Thyroid gland (tissue), 4 donors: ENCODE results near the gene CYP26B1. TPM values are rescaled to one million over a fixed set of nuclear protein-coding genes. Genes with fewer than 3 reads are reported as not detected.
"Not testable (repeated sequence)": the region's sequence is repeated elsewhere in the genome, so short reads cannot be mapped to it uniquely, and the experiment has no call there.

Source experiments
- DNase-seq, 2 donors: peaks; one replicate each; pipeline ENCODE4 v3.0.0-alpha.2; 2019
- H3K27ac ChIP-seq, 3 donors: fragments of 200-600 bp; sonication (generic); 1 replicate in 2 of 3; 2 replicates in 1 of 3; pipeline ENCODE4 v1.5.1; 2016 to 2019; ENCODE audit warnings: mild to moderate bottlenecking in 1 of 3, moderate library complexity in 1 of 3
- H3K27me3 ChIP-seq: fragments of 200-600 bp; sonication (generic); one replicate; pipeline ENCODE4 v1.5.1; 2019
- H3K36me3 ChIP-seq, 2 donors: fragments of 200-600 bp; sonication (generic); one replicate each; pipeline ENCODE4 v1.5.1; 2016 to 2019
- H3K4me1 ChIP-seq, 2 donors: fragments of 200-600 bp; sonication (generic); one replicate each; pipeline ENCODE4 v1.5.1; 2017 to 2019
- H3K4me3 ChIP-seq, 3 donors: fragments of 200-600 bp; sonication (generic); replicated peaks in 1 of 3; 1 replicate in 2 of 3; 2 replicates in 1 of 3; pipeline ENCODE4 v1.5.1; 2016; ENCODE audit warnings: mild to moderate bottlenecking in 1 of 3
- H3K9me3 ChIP-seq: fragments of 200-600 bp; sonication (generic); one replicate; pipeline ENCODE4 v1.5.1; 2017
- CTCF ChIP-seq, 6 experiments: fragments of 200-600 bp in 3 of 6; fragments of 450-650 bp in 3 of 6; sonication (generic) in 3 of 6; IDR thresholded peaks; one replicate each; pipeline ENCODE4 v1.5.1; 2016 to 2019; ENCODE audit warnings: antibody characterized with exemption in 6 of 6, mild to moderate bottlenecking in 2 of 6, inconsistent platforms in 1 of 6, moderate library complexity in 1 of 6
- POLR2A ChIP-seq, 2 donors: fragments of 450-650 bp; IDR thresholded peaks; one replicate each; pipeline ENCODE4 v1.6.1; 2017; ENCODE audit warnings: antibody characterized with exemption in 2 of 2, mild to moderate bottlenecking in 2 of 2, moderate library complexity in 1 of 2
- WGBS, 2 donors: methylation state at CpG; one replicate each; pipeline ENCODE4 v1.1.5; 2017; 5-methylcytosine and 5-hydroxymethylcytosine counted together
- intact Hi-C: fragments of 100-400 bp; cut with DNase I; formaldehyde crosslinking; loops from one replicate; pipeline ENCODE4 v1.15.1; 2023
- total RNA-seq, 4 donors: library from RNA; depleted of rRNA; stranded (reverse); fragments of >200 nt; gene quantifications; one replicate each; pipeline ENCODE4 v1.2.3, GENCODE V29; 2016

Gene CYP26B1
- total RNA-seq, 4 donors from 2014 or later: 11.8 to 24.2 (median 16.3) TPM

GRCh38 chr2:72089537-72089936 is 58.1 kb downstream of the CYP26B1 start:
- 86 to 87% methylated on average over 13 of the region's 13 CpGs for WGBS, 2 donors
- intact Hi-C loops: no loop called here

DNA sequence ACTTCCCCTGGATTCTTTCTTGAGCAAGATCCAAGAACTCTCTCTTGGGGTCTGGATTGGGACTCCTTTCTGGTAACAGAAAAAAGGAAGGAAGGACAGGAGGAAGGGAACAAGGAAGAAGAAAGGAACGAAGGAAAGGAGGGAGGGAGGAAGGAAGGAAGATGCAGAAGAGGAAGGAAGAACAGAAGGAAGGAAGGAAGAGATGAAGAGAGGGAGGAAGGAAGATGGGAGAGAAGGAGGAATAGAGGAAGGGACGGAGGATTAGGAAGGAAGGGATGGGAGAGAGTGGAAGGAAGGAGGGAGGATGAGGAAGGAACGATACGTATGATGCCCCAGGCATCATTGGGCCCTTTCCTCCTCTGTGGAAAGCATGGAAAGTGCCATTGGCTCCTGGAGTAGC is 58.6 kb downstream of the CYP26B1 start:
- TF ChIP-seq CTCF (IDR thresholded peaks at IDR 0.05) (no peak), POLR2A (IDR thresholded peaks at IDR 0.05) (no peak)
- Histone ChIP-seq H3K4me3 (no peak overlapping the region), H3K9me3 (no peaks in the 10 kb centered on the region), H3K4me1 (no peaks in the 10 kb centered on the region), H3K27ac (no peak overlapping the region), H3K36me3 (no peaks in the 10 kb centered on the region), H3K27me3 (no peaks in the 10 kb centered on the region)
- intact Hi-C loops: no loop called here
- no peak for DNase-seq
- WGBS, 2 donors: 89 to 90% methylated on average over 4 of the region's 4 CpGs

More at GRCh38 chr2:72089537-72089936, 58.1 kb downstream of the CYP26B1 start:
- H3K4me1 ChIP-seq: no peaks in the 10 kb centered on the region
- no peaks in the 10 kb centered on the region for H3K9me3 ChIP-seq
- H3K27me3 ChIP-seq: no peaks in the 10 kb centered on the region
- no peak for DNase-seq
- H3K4me3 ChIP-seq: no peak overlapping the region
- TF ChIP-seq POLR2A (IDR thresholded peaks at IDR 0.05) (no peak), CTCF (IDR thresholded peaks at IDR 0.05) (no peak)
- no peak overlapping the region for H3K27ac ChIP-seq
- no peaks in the 10 kb centered on the region for H3K36me3 ChIP-seq

DNA sequence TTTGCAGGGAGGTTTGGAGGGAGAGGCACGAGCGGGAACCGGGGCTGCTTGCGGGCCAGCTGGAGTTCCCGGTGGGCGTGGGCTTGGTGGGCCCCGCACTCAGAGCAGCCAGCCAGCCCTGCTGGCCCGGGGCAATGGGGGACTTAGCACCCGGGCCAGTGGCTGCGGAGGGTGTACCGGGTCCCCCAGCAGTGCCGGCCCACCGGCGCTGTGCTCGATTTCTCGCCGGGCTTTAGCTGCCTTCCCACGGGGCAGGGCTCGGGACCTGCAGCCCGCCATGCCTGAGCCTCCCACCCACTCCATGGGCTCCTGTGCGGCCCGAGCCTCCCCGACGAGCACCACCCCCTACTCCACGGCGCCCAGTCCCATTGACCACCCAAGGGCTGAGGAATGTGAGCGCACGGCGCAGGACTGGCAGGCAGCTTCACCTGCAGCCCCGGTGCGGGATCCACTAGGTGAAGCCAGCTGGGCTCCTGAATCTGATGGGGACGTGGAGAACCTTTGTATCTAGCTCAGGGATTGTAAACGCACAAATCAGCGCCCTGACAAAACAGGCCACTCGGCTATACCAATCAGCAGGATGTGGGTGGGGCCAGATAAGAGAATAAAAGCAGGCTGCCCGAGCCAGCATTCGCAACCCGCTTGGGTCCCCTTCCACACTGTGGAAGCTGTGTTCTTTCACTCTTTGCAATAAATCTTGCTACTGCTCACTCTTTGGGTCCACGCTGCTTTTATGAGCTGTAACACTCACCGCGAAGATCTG is 60.6 kb downstream of the CYP26B1 start:
- H3K27ac ChIP-seq, H3K4me1 ChIP-seq, intact Hi-C loops, H3K27me3 ChIP-seq, H3K4me3 ChIP-seq, DNase-seq, H3K9me3 ChIP-seq, H3K36me3 ChIP-seq: not testable (repeated sequence)
- 92 to 94% methylated on average over 29 to 36 of the region's 41 CpGs for WGBS, 2 donors

DNA sequence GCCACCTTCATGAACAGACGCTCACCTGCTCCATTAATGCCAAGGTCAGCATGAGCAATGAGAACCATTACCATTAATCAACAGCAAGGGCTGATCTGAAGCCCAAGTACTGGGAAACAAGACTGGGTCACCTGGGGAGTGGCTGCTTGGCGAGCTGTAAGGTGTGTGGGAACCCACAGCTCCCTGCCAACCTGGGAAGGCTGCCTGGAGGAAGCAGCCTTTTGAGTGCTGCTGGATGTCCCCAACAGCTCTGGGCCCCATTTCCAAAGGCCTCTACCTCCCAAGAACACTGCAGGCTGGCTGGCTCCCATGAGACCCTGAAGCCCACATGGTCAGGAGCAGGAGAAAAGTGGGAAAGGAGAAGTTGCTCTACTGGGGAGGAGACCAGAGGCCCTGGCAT is 62.1 kb downstream of the CYP26B1 start:
- no peaks in the 10 kb centered on the region for H3K9me3 ChIP-seq
- WGBS, 2 donors: 92 to 96% methylated on average over 2 of the region's 2 CpGs

GRCh38 chr2:72085036-72085435 is 62.6 kb downstream of the CYP26B1 start:
- Histone ChIP-seq H3K4me3 (no peak overlapping the region), H3K27me3 (no peaks in the 10 kb centered on the region), H3K4me1 (no peaks in the 10 kb centered on the region), H3K36me3 (no peaks in the 10 kb centered on the region), H3K27ac (no peak overlapping the region), H3K9me3 (no peaks in the 10 kb centered on the region)
- DNase-seq: no peak
- 91 to 96% methylated on average over 7 to 10 of the region's 10 CpGs for WGBS, 2 donors
- intact Hi-C loops: no loop called here
- TF ChIP-seq CTCF (IDR thresholded peaks at IDR 0.05) (no peak), POLR2A (IDR thresholded peaks at IDR 0.05) (no peak)

More for the DNA sequence above, 62.1 kb downstream of the CYP26B1 start:
- intact Hi-C loops: no loop called here
- Histone ChIP-seq H3K27me3 (no peaks in the 10 kb centered on the region), H3K27ac (no peak overlapping the region), H3K4me1 (no peaks in the 10 kb centered on the region), H3K4me3 (no peak overlapping the region), H3K36me3 (no peaks in the 10 kb centered on the region)
- TF ChIP-seq CTCF (IDR thresholded peaks at IDR 0.05): no peak
- TF ChIP-seq POLR2A (IDR thresholded peaks at IDR 0.05): no peak
- DNase-seq: no peak
